KOPT-K1 (cell line): Measurements from ENCODE around the gene COP1.
"Not testable (repeated sequence)": the region's sequence is repeated elsewhere in the genome, so short reads cannot be mapped to it uniquely, and the experiment has no call there.

Source experiments
- H3K27ac ChIP-seq: fragments of 200-600 bp; sonication (generic); 2 replicates; pipeline ENCODE4 v1.5.1; 2016; ENCODE audit warnings: antibody characterized with exemption, mild to moderate bottlenecking, low read depth, low read length; ENCODE audit not compliant: poor library complexity, severe bottlenecking
- H3K36me3 ChIP-seq: fragments of 200-600 bp; sonication (generic); 2 replicates; pipeline ENCODE4 v1.5.1; 2017; ENCODE audit warnings: antibody characterized with exemption, mild to moderate bottlenecking, low read length, moderate library complexity; ENCODE audit not compliant: insufficient read depth
- H3K9me3 ChIP-seq: fragments of 200-600 bp; sonication (generic); 2 replicates; pipeline ENCODE4 v1.5.1; 2017; ENCODE audit warnings: antibody characterized with exemption, low read length, mild to moderate bottlenecking; ENCODE audit not compliant: insufficient read depth, poor library complexity, severe bottlenecking

COP1 gene

DNA sequence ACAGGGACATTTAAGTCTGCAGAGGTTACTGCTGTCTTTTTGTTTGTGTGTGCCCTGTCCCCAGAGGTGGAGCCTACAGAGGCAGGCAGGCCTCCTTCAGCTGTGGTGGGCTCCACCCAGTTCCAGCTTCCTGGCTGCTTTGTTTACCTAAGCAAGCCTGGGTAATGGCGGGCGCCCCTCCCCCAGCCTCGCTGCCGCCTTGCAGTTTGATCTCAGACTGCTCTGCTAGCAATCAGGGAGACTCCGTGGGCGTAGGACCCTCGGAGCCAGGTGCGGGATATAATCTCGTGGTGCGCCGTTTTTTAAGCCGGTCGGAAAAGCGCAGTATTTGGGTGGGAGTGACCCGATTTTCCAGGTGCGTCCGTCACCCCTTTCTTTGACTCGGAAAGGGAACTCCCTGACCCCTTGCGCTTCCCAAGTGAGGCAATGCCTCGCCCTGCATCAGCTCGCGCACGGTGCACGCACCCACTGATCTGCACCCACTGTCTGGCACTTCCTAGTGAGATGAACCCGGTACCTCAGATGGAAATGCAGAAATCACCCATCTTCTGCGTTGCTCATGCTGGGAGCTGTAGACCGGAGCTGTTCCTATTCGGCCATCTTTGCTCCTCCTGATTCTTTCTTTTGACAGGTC is 199.2 kb downstream of the COP1 start:
- Histone ChIP-seq H3K36me3 (peaks cover 22% of the 10 kb centered on the region; the same call in 1 of the 2 replicates), H3K9me3 (peaks cover 11% of the 10 kb centered on the region)
- not testable (repeated sequence) for H3K27ac ChIP-seq

DNA sequence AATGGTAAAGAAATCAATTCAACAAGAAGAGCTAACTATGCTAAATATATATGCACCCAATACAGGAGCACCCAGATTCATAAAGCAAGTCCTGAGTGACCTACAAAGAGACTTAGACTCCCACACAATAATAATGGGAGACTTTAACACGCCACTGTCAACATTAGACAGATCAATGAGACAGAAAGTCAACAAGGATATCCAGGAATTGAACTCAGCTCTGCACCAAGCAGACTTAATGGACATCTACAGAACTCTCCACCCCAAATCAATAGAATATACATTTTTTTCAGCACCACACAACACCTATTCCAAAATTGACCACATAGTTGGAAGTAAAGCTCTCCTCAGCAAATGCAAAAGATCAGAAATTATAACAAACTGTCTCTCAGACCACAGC is 212.4 kb downstream of the COP1 start:
- H3K9me3 ChIP-seq, H3K27ac ChIP-seq, H3K36me3 ChIP-seq: not testable (repeated sequence)

DNA sequence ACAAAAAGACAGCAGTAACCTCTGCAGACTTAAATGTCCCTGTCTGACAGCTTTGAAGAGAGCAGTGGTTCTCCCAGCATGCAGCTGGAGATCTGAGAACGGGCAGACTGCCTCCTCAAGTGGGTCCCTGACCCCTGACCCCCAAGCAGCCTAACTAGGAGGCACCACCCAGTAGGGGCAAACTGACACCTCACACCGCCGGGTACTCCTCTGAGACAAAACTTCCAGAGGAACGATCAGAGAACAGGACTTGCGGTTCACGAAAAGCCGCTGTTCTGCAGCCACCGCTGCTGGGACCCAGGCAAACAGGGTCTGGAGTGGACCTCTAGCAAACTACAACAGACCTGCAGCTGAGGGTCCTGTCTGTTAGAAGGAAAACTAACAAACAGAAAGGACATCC is 214.3 kb downstream of the COP1 start:
- not testable (repeated sequence) for H3K27ac ChIP-seq, H3K9me3 ChIP-seq
- peaks cover 15% of the 10 kb centered on the region for H3K36me3 ChIP-seq

DNA sequence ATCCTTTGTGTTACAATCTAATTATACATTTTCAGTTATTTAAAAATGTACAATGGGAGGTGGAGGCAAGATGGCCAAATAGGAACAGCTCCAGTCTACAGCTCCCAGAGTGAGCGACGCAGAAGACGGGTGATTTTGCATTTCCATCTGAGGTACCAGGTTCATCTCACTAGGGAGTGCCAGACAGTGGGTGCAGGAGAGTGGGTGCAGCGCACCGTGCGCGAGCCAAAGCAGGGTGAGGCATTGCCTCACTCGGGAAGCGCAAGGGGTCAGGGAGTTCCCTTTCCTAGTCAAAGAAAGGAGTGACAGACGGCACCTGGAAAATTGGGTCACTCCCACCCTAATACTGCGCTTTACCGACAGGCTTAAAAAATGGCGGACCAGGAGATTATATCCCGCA is 214.9 kb downstream of the COP1 start:
- H3K9me3 ChIP-seq, H3K27ac ChIP-seq: not testable (repeated sequence)
- H3K36me3 ChIP-seq: peaks cover 20% of the 10 kb centered on the region

DNA sequence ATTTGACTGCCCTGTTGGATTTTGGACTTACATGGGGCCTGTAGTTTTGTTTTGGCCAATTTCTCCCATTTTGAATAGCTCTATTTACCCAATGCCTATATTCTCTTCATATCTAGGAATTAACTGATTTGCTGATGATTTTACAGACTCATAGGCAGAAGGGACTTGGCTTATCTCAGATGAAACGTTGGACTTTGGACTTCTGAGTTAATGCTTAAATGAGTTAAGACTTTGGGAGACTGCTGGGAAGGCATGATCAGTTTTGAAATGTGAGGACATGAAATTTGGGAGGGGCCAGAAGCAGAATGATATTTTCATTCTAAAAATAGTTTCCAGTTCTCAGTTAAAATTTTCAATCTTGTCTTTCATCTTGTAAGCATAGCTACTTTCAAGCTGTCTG is 222.3 kb downstream of the COP1 start:
- H3K36me3 ChIP-seq: peaks cover 86% of the 10 kb centered on the region
- H3K27ac ChIP-seq: no peak overlapping the region
- H3K9me3 ChIP-seq: peaks cover 35% of the 10 kb centered on the region

DNA sequence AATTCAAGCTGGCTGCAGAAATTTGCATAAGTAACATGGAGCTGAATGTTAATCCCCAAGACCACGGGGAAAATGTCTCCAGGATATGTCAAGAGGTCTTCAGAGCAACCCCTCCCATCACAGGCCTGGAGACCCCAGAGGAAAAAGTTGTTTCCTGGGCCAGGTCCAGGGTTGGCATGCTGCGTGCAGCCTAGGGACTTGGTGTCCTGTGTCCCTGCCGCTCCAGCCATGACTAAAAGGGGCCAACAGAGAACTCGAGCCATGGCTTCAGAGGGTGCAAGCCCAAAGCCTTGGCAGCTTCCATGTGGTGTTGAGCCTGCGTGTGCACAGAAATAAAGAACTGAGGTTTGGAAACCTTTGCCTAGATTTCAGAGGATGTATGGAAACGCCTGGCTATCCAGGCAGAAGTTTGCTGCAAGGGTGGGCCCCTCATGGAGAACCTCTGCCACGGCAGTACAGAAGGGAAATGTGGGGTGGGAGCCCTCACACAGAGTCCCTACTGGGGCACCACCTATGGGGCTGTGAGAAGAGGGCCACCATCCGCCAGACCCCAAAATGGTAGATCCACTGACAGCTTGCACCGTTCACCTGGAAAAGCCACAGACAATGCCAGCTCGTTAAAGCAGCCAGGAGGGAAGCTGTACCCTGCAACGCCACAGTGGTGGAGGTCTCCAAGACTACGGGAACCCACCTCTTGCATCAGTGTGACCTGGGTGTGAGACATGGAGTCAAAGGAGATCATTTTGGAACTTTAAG is 222.9 kb downstream of the COP1 start:
- Histone ChIP-seq H3K36me3 (peaks cover 86% of the 10 kb centered on the region), H3K9me3 (peaks cover 35% of the 10 kb centered on the region), H3K27ac (no peak overlapping the region)

DNA sequence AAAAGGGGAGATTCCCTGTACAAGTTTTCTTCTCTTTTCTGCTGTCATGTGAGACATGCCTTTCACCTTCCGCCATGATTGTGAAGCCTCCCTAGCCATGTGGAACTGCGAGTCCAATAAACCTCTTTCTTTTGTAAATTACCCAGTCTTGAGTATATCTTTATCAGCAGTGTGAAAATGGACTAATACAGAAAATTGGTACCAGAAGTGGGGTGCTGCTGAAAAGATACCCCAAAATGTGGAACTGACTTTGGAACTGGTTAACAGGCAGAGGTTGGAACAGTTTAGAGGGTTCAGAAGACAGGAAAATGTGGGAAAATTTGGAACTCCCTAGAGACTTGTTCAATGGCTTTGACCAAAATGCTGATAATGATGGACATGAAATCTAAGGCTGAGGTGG is 223.7 kb downstream of the COP1 start:
- peaks cover 80% of the 10 kb centered on the region for H3K36me3 ChIP-seq
- H3K9me3 ChIP-seq: peaks cover 35% of the 10 kb centered on the region
- H3K27ac ChIP-seq: not testable (repeated sequence)

DNA sequence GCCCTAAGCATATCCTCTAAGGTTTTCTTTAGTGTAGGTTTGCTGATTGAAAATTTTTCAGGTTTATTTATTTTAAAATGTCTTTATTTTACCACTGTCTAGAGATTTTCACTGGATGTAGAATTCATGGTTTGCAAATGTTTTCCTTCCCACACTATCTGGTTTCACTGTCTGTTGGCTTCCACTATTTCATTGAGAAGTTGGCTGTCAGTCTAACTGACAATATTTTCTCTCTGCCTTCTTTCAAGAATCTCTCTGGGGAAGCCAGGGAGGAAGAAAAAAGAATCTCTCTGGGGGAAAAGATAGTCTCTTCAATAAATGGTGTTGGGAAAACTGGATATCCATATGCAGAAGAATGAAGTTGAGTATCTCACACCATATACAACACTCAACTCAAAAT is 226.0 kb downstream of the COP1 start:
- peaks cover 68% of the 10 kb centered on the region for H3K36me3 ChIP-seq
- no peak overlapping the region for H3K27ac ChIP-seq
- peaks cover 35% of the 10 kb centered on the region for H3K9me3 ChIP-seq

DNA sequence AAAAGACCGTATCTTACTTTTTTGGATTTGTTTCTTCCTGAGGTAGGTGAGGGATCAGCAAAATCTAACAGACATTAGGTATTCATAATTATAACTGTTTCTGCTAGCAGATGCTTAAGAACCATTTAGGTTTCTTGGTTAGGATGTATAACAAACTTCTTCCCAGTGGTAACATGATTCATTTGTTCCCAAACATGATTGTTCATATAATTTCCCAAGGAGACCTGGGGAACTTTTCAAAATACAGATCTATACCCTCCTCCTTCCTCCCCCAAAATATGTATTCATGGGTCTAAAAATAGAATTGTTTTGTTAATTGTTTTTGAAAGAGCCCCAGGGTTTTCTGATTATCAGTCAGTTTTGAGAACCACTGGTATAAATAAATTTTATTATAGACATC is 228.2 kb downstream of the COP1 start:
- Histone ChIP-seq H3K9me3 (peaks cover 19% of the 10 kb centered on the region), H3K36me3 (peaks cover 56% of the 10 kb centered on the region), H3K27ac (no peak overlapping the region)

DNA sequence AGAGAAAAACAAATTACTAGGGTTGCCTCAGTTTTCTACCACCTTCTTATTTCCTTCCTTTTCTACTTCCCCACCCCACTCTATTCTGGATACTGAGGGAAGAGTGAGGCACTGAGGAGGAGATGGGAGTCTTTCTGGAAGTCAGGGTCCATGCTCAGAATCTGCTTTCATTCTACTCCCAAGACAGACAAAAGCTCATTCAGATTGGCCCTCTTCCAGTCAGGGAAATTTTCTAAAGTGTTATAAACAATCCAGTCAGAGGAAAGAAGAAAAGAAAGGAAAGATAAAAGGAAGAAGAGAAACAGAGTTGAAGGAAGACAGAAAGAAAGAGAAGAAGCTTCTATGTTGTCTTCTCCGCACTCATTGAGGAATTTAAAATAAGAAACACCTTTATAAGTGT is 228.6 kb downstream of the COP1 start:
- Histone ChIP-seq H3K27ac (no peak overlapping the region), H3K9me3 (peaks cover 14% of the 10 kb centered on the region), H3K36me3 (peaks cover 56% of the 10 kb centered on the region)

DNA sequence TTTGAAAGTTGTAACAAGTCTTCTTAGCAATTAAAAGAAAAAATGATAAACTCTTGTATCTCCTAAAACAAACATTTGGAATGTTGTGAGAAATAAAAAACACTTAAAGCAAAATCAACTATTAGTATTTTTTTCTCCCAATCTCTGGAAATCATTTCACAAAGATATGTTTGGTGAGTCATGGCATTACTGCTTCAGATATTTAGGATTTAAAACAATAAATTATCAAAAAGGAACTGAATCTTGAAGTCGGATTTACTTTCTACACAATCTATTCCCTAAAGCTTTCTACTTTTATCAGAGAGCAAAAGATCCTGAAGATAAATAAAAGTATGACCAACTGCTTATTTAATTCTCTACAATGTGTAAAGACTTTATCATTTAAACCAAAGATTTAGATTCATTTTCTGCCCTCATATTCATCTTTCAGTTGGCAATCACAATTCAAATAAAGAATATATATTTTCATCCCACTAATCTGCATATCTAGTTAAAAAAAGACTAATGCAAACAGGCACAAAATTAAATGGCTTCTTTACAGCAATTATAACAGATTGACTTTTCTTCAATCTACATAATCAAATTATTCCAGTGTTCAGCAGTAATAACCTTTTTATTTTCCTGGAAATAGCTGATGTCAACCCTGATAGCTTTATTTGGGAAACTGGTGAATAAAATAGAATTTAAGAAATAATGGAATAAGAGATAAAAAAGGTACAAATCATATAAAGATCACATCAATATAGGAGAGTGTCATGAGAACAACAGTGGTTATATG is 230.0 kb downstream of the COP1 start:
- peaks cover 48% of the 10 kb centered on the region for H3K36me3 ChIP-seq
- no peak overlapping the region for H3K27ac ChIP-seq
- peaks cover 6% of the 10 kb centered on the region for H3K9me3 ChIP-seq

DNA sequence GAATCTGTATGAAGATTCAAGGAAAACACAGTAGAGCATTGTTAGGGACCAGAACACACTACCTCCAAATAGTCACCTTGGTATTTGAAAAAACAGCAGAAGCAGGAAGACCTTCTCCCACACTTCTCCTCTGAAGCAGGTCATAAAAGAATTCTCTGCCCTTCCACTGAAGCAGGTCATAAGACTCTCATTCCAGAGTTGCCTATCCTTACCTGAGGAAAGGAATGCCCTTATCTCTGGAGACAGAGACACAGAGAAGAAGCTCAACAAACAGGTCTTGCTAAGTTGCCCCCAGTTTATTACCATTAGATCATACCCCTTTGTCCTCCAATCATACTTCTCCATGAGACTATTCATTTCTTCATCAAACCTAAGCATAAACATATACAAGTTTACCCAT is 237.9 kb downstream of the COP1 start:
- H3K36me3 ChIP-seq: peaks cover 39% of the 10 kb centered on the region
- no peak overlapping the region for H3K27ac ChIP-seq
- no peaks in the 10 kb centered on the region for H3K9me3 ChIP-seq

DNA sequence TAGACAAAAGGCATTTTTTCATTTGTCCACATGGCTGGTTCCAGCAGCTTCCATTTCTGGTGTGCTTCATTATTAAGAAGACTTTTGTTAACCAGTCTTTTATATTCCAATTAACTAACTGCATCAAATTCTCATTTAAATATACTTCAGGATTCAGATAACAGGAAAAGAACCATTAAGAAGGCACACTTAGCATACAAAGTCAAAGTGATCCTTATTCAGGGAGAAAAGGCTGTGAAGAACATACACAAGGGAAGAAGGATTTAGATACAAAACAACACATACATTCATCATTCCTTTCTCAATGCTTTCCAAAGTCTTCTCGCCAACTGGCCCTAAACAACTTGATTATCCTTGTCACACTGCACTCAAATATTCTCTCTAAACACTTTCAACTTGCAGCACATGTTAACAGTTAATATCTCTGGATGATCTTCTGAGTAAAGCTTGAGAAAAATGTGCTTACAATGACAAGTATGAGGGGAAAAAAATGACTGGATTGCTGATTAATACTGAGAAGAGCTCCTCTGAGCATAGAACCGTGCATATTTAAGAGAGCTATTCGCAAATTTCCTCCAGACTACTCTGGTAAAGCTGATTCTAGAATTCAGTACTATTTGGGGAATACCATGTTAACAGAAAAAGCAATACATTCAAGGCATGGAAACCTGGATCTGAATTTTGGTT is 238.5 kb downstream of the COP1 start:
- Histone ChIP-seq H3K36me3 (peaks cover 33% of the 10 kb centered on the region), H3K27ac (no peak overlapping the region), H3K9me3 (no peaks in the 10 kb centered on the region)

DNA sequence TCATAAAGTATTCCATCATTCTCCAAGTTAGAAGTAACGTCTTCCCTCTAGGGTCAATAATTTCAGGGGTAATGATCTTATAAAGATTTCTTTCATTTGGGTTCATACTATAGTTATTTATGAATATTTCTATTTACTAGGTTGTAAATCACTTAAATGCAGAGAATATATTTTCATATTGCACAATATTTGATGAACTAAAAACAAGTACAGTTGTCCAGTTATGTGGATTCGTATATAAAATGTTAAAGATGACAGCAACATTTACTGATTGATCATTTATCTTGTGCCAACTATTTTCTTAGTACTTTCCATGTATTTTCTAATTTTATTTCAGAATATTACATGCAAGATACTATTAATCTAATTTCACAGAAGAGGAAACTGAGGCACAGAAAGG is 243.3 kb downstream of the COP1 start:
- Histone ChIP-seq H3K27ac (no peak overlapping the region), H3K36me3 (peaks cover 16% of the 10 kb centered on the region), H3K9me3 (no peaks in the 10 kb centered on the region)

DNA sequence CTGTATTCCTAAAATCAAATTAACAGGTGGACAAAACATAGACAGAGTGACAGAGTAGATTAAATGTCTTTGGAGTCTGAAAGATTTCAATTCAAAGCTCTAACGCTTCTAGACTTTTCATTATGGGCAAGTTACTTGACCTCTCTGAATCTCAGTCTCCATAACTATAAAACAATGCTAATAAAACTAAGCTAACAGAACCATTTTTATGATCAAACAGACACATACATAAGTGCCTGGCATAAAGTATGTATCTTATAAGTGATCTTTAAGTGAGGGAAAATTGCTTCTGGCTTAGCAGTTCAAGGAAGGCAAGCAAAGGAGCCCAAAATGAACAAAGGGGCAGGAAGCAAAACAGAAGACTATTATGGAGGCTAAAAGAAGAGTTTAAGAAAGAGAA is 246.9 kb downstream of the COP1 start:
- Histone ChIP-seq H3K36me3 (peaks cover 21% of the 10 kb centered on the region), H3K27ac (no peak overlapping the region), H3K9me3 (no peaks in the 10 kb centered on the region)
